Measurements from ENCODE around the gene SLC35A2.

Gene SLC35A2

DNA sequence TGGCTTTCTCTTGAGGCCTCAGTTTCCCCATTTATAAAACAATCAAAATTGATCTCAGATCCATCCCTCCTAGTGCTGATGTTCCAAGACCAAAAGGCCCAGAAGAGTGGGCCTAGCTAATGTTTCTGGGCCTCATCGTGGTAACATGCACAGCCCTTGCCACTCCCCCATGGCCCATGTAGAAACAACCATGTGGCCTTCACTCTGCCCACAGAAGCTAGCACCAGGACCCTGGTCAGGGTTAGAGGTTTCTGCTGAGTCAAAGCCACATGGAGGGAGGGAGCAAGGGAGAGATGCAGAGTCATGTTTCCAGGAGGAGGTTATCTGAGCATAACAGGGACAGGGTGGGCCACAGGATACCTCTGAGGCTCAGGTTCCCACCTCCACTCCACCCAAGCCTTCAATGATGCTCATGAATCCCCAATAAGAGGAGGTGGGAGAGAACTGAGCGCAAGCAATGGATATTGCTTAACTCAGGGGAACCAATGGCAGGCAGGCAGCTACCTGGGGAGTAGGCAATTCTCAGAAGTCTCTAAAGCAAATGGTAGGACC is 29.0 kb upstream of the SLC35A2 start:
- Histone ChIP-seq H3K27ac (replicated peaks) (peak overlapping the region; percentile 15; the same call in 1 of the 2 replicates), H3K4me3 (replicated peaks; ENCODE audit: insufficient read depth, low read length) (no peak overlapping the region), H3K27me3 (ENCODE audit: insufficient read depth, poor library complexity, severe bottlenecking) (no peaks in the 10 kb centered on the region)
- no peak for DNase-seq (ENCODE audit: low read depth in 1 of 2, low spot score in 1 of 2)
- no peak for TF ChIP-seq SPI1 (IDR thresholded peaks at IDR 0.05; ENCODE audit: borderline replicate concordance, low read depth)
- TF ChIP-seq, protein P1, sequence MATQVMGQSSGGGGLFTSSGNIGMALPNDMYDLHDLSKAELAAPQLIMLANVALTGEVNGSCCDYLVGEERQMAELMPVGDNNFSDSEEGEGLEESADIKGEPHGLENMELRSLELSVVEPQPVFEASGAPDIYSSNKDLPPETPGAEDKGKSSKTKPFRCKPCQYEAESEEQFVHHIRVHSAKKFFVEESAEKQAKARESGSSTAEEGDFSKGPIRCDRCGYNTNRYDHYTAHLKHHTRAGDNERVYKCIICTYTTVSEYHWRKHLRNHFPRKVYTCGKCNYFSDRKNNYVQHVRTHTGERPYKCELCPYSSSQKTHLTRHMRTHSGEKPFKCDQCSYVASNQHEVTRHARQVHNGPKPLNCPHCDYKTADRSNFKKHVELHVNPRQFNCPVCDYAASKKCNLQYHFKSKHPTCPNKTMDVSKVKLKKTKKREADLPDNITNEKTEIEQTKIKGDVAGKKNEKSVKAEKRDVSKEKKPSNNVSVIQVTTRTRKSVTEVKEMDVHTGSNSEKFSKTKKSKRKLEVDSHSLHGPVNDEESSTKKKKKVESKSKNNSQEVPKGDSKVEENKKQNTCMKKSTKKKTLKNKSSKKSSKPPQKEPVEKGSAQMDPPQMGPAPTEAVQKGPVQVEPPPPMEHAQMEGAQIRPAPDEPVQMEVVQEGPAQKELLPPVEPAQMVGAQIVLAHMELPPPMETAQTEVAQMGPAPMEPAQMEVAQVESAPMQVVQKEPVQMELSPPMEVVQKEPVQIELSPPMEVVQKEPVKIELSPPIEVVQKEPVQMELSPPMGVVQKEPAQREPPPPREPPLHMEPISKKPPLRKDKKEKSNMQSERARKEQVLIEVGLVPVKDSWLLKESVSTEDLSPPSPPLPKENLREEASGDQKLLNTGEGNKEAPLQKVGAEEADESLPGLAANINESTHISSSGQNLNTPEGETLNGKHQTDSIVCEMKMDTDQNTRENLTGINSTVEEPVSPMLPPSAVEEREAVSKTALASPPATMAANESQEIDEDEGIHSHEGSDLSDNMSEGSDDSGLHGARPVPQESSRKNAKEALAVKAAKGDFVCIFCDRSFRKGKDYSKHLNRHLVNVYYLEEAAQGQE (IDR thresholded peaks at IDR 0.05; ENCODE audit: insufficient replicate concordance, low read depth) = peak; percentile 59

- TF ChIP-seq, protein P1 (IDR thresholded peaks at IDR 0.05; ENCODE audit: insufficient replicate concordance, low read depth) = no peak
- TF ChIP-seq SPI1 (IDR thresholded peaks at IDR 0.05; ENCODE audit: borderline replicate concordance, low read depth) = no peak
- TF ChIP-seq CTCF (IDR thresholded peaks at IDR 0.05; ENCODE audit: insufficient read depth, low read length) = no peak
- no peak for TF ChIP-seq GABPA (IDR thresholded peaks at IDR 0.05; ENCODE audit: low read depth)
- TF ChIP-seq POLR2AphosphoS5 (IDR thresholded peaks at IDR 0.05; ENCODE audit: low read depth) = no peak
- peak overlapping the region; percentile 32; the same call in 1 of the 2 replicates for H3K27ac ChIP-seq (replicated peaks)
Observed at GRCh38 chrX:48939524-48940228, 28.2 kb upstream of the SLC35A2 start.

GRCh38 chrX:48938721-48939425 is 27.4 kb upstream of the SLC35A2 start:
- TF ChIP-seq, protein P1 (IDR thresholded peaks at IDR 0.05; ENCODE audit: insufficient replicate concordance, low read depth) = no peak
- TF ChIP-seq POLR2AphosphoS5 (IDR thresholded peaks at IDR 0.05; ENCODE audit: low read depth) (no peak), SPI1 (IDR thresholded peaks at IDR 0.05; ENCODE audit: borderline replicate concordance, low read depth) (no peak), GABPA (IDR thresholded peaks at IDR 0.05; ENCODE audit: low read depth) (no peak), CTCF (IDR thresholded peaks at IDR 0.05; ENCODE audit: insufficient read depth, low read length) (no peak)
- Histone ChIP-seq H3K27ac (replicated peaks) (peak overlapping the region; percentile 89), H3K4me3 (replicated peaks; ENCODE audit: insufficient read depth, low read length) (no peak overlapping the region), H3K27me3 (ENCODE audit: insufficient read depth, poor library complexity, severe bottlenecking) (no peaks in the 10 kb centered on the region)
- DNase-seq (ENCODE audit: low read depth in 1 of 2, low spot score in 1 of 2) = no peak

More at GRCh38 chrX:48939524-48940228, 28.2 kb upstream of the SLC35A2 start:
- Histone ChIP-seq H3K27me3 (ENCODE audit: insufficient read depth, poor library complexity, severe bottlenecking) (no peaks in the 10 kb centered on the region), H3K4me3 (replicated peaks; ENCODE audit: insufficient read depth, low read length) (no peak overlapping the region)
- DNase-seq (ENCODE audit: low read depth in 1 of 2, low spot score in 1 of 2) = peak in 1 of 2 experiments; percentile 50
